Endodermal cell (in vitro differentiated cells): ENCODE data around the gene PDP2. TPM values are rescaled to one million over a fixed set of nuclear protein-coding genes. Genes with fewer than 3 reads are reported as not detected.
A peak's percentile ranks its signal among the peaks of the same experiment; 100 is the strongest.

ENCODE experiments used
- DNase-seq: peaks from one replicate; pipeline ENCODE4 v3.0.0-alpha.2; 2017
- H3K27ac ChIP-seq: 2 replicates; pipeline ENCODE4 v1.5.1; 2013; ENCODE audit warnings: mild to moderate bottlenecking, low read depth, low read length, moderate library complexity
- H3K27me3 ChIP-seq: 2 replicates; pipeline ENCODE4 v1.6.1; 2013; ENCODE audit warnings: mild to moderate bottlenecking, low read length, moderate library complexity; ENCODE audit not compliant: insufficient read depth, control insufficient read depth, poor library complexity, severe bottlenecking
- H3K36me3 ChIP-seq: 2 replicates; pipeline ENCODE4 v1.7.0; 2013; ENCODE audit warnings: mild to moderate bottlenecking, low read length, moderate library complexity; ENCODE audit not compliant: control insufficient read depth, insufficient read depth
- H3K4me1 ChIP-seq: one replicate; pipeline ENCODE4 v1.7.0; 2013; ENCODE audit warnings: low read length; ENCODE audit not compliant: control insufficient read depth, insufficient read depth
- H3K4me3 ChIP-seq: 2 replicates; pipeline ENCODE4 v1.5.1; 2013; ENCODE audit warnings: mild to moderate bottlenecking, low read length, moderate library complexity
- H3K9ac ChIP-seq: 2 replicates; pipeline ENCODE4 v1.6.1; 2013; ENCODE audit warnings: mild to moderate bottlenecking, low read length, moderate library complexity; ENCODE audit not compliant: poor library complexity, severe bottlenecking; ENCODE audit errors: extremely low read depth
- H3K9me3 ChIP-seq: 2 replicates; pipeline ENCODE4 v1.6.1; 2013; ENCODE audit warnings: mild to moderate bottlenecking, low read length, moderate library complexity; ENCODE audit not compliant: control insufficient read depth
- H3K27ac Mint-ChIP-seq: 2 replicates; pipeline ENCODE4 v1.8.0; 2020; ENCODE audit warnings: mixed read lengths
- H3K27me3 Mint-ChIP-seq: 2 replicates; pipeline ENCODE4 v1.8.0; 2021; ENCODE audit warnings: mild to moderate bottlenecking, mixed read lengths; ENCODE audit not compliant: insufficient read depth
- H3K36me3 Mint-ChIP-seq: 2 replicates; pipeline ENCODE4 v1.8.0; 2020; ENCODE audit warnings: low read depth, mixed read lengths
- H3K4me1 Mint-ChIP-seq: 2 replicates; pipeline ENCODE4 v1.8.0; 2020; ENCODE audit warnings: mixed read lengths
- H3K4me3 Mint-ChIP-seq: 2 replicates; pipeline ENCODE4 v1.8.0; 2020; ENCODE audit warnings: mild to moderate bottlenecking, moderate library complexity, mixed read lengths
- H3K9me3 Mint-ChIP-seq: 2 replicates; pipeline ENCODE4 v1.8.0; 2020; ENCODE audit warnings: mild to moderate bottlenecking, mixed read lengths
- WGBS, 2 experiments: methylation state at CpG; one replicate each; pipeline versions ENCODE4 v1.1.5 to v1.1.7; 2013; ENCODE audit warnings: missing lambda C conversion rate in 2 of 2, mixed read lengths in 1 of 2; ENCODE audit not compliant: insufficient coverage in 1 of 2, insufficient read length in 1 of 2; 5-methylcytosine and 5-hydroxymethylcytosine counted together
- total RNA-seq, 2 donors: library from RNA; stranded (reverse); fragmentation: NEBNext Ultra II Directional in 1 of 2; extraction: Animal tissue kit (Norgen Biotek cat#: 25700) in 1 of 2; gene quantifications; 2 replicates in 1 of 2; 3 replicates in 1 of 2; pipeline ENCODE4 v1.2.1, GENCODE V29; 2021
- TF ChIP-seq, protein P1 (sequence below): fragments of 200-600 bp; sonication (generic); conservative IDR thresholded peaks from 2 replicates; pipeline ENCODE4 v1.5.0; 2021; ENCODE audit warnings: antibody characterized with exemption, mild to moderate bottlenecking

The PDP2 gene
- total RNA-seq, 2 donors from 2014 or later, result 23.1 to 31.5 TPM

- Histone ChIP-seq H3K9ac (no peak overlapping the region), H3K36me3 (no peaks in the 10 kb centered on the region), H3K9me3 (no peaks in the 10 kb centered on the region), H3K4me1 (no peaks in the 10 kb centered on the region), H3K4me3 (no peak overlapping the region), H3K27ac (no peak overlapping the region), H3K27me3 (no peaks in the 10 kb centered on the region)
- Mint-ChIP-seq H3K4me3 (no peak overlapping the region), H3K4me1 (no peaks in the 10 kb centered on the region), H3K9me3 (no peaks in the 10 kb centered on the region), H3K36me3 (no peaks in the 10 kb centered on the region), H3K27me3 (no peaks in the 10 kb centered on the region), H3K27ac (no peak overlapping the region)
- DNase-seq, result no peak
- TF ChIP-seq, protein P1, sequence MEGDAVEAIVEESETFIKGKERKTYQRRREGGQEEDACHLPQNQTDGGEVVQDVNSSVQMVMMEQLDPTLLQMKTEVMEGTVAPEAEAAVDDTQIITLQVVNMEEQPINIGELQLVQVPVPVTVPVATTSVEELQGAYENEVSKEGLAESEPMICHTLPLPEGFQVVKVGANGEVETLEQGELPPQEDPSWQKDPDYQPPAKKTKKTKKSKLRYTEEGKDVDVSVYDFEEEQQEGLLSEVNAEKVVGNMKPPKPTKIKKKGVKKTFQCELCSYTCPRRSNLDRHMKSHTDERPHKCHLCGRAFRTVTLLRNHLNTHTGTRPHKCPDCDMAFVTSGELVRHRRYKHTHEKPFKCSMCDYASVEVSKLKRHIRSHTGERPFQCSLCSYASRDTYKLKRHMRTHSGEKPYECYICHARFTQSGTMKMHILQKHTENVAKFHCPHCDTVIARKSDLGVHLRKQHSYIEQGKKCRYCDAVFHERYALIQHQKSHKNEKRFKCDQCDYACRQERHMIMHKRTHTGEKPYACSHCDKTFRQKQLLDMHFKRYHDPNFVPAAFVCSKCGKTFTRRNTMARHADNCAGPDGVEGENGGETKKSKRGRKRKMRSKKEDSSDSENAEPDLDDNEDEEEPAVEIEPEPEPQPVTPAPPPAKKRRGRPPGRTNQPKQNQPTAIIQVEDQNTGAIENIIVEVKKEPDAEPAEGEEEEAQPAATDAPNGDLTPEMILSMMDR, result no peak
- 88 to 90% methylated on average over 4 to 5 of the region's 6 CpGs for WGBS, 2 experiments
These were observed 22.9 kb upstream of the PDP2 start for GRCh38 chr16:66857437-66857836.

DNA sequence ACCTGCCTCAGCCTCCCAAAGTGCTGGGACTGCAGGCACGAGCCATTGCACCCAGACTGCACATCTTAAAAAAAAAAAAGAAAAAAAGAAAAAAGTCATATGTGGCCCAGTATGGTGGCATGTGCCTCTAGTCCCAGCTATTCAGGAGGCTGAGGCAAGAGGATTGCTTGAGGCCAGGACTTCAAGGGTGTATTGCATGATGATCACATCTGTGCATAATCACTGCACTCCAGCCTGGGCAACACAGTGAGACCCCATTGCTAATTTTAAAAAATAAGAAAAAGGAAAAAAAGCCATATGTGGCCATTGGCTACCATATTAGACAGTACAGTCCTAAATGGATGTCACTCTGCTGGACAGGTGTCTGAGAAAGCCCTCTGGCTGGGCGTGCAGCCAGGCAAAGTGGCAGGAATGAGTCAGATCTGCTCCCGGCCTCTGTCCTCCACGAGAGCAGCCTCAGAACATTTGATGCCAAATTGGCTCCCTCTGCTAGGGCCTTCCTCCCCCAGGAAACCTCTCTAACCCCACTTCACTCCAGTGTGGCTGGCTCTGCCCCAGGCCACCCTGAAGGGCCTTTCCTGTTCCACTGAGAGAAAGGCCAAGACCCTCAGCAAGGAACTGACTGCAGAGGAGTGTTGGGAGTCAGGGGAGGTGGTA lies 21.4 kb upstream of the PDP2 start:
- no peak overlapping the region for H3K9ac ChIP-seq
- 82 to 100% methylated on average over 1 to 4 of the region's 4 CpGs for WGBS, 2 experiments
- no peaks in the 10 kb centered on the region for H3K9me3 Mint-ChIP-seq
- H3K36me3 ChIP-seq, result no peaks in the 10 kb centered on the region
- TF ChIP-seq, protein P1, result no peak
- H3K27me3 ChIP-seq, result no peaks in the 10 kb centered on the region
- no peaks in the 10 kb centered on the region for H3K9me3 ChIP-seq
- H3K4me3 ChIP-seq, result no peak overlapping the region
- H3K36me3 Mint-ChIP-seq, result no peaks in the 10 kb centered on the region
- H3K4me3 Mint-ChIP-seq, result no peak overlapping the region
- H3K27ac Mint-ChIP-seq, result no peak overlapping the region
- H3K4me1 ChIP-seq, result no peaks in the 10 kb centered on the region
- H3K27ac ChIP-seq, result no peak overlapping the region
- H3K4me1 Mint-ChIP-seq, result no peaks in the 10 kb centered on the region
- H3K27me3 Mint-ChIP-seq, result no peaks in the 10 kb centered on the region
- peak; percentile 28 for DNase-seq

GRCh38 chr16:66859397-66860068 lies 20.8 kb upstream of the PDP2 start:
- Mint-ChIP-seq H3K4me1 (no peaks in the 10 kb centered on the region), H3K36me3 (no peaks in the 10 kb centered on the region), H3K27me3 (no peaks in the 10 kb centered on the region), H3K27ac (no peak overlapping the region), H3K4me3 (no peak overlapping the region), H3K9me3 (no peaks in the 10 kb centered on the region)
- no peak overlapping the region for H3K4me3 ChIP-seq
- TF ChIP-seq, protein P1, result no peak
- H3K9me3 ChIP-seq, result no peaks in the 10 kb centered on the region
- H3K36me3 ChIP-seq, result no peaks in the 10 kb centered on the region
- H3K4me1 ChIP-seq, result no peaks in the 10 kb centered on the region
- 90% methylated on average over 3 of the region's 3 CpGs; no CpG with 5 or more reads in 1 of the 2 experiments for WGBS, 2 experiments
- peak; percentile 23 for DNase-seq
- no peaks in the 10 kb centered on the region for H3K27me3 ChIP-seq
- H3K9ac ChIP-seq, result no peak overlapping the region
- no peak overlapping the region for H3K27ac ChIP-seq
